Fibroblast of lung (primary cell): ENCODE data around the gene RPL37A. TPM values are rescaled to one million over a fixed set of nuclear protein-coding genes. Genes with fewer than 3 reads are reported as not detected.

Experiments
- DNase-seq, 2 donors: peaks; one replicate each; pipeline versions ENCODE4 v3.0.0 to v3.0.0-alpha.2; 2010; ENCODE audit warnings: low read depth in 2 of 2
- H2AFZ ChIP-seq: 2 replicates; pipeline ENCODE4 v1.5.1; 2012; ENCODE audit warnings: low read length, control low read depth, inconsistent platforms
- H3K27ac ChIP-seq: 2 replicates; pipeline ENCODE4 v1.5.1; 2011; ENCODE audit warnings: low read length, control low read depth; ENCODE audit not compliant: insufficient read depth
- H3K27me3 ChIP-seq: 2 replicates; pipeline ENCODE4 v1.5.1; 2011; ENCODE audit warnings: mild to moderate bottlenecking, low read length; ENCODE audit not compliant: control insufficient read depth, insufficient read depth
- H3K36me3 ChIP-seq: 2 replicates; pipeline ENCODE4 v1.5.1; 2011; ENCODE audit warnings: low read length; ENCODE audit not compliant: control insufficient read depth, insufficient read depth
- H3K4me1 ChIP-seq: 2 replicates; pipeline ENCODE4 v1.5.1; 2011; ENCODE audit warnings: low read length; ENCODE audit not compliant: control insufficient read depth, insufficient read depth; ENCODE audit errors: extremely low read depth
- H3K4me2 ChIP-seq: 2 replicates; pipeline ENCODE4 v1.5.1; 2011; ENCODE audit warnings: low read length, control low read depth; ENCODE audit not compliant: insufficient read depth; ENCODE audit errors: extremely low read depth
- H3K4me3 ChIP-seq, 4 experiments: fragments of 200-600 bp in 1 of 4; sonication (generic) in 1 of 4; replicated peaks in 1 of 4; 2 replicates each; pipeline ENCODE4 v1.5.1; 2011 to 2016; ENCODE audit warnings: low read length in 4 of 4, low read depth in 3 of 4, mild to moderate bottlenecking in 3 of 4, control low read depth in 2 of 4, inconsistent platforms in 1 of 4, mixed read lengths in 1 of 4; ENCODE audit not compliant: insufficient read depth in 1 of 4; ENCODE audit errors: control extremely low read depth in 1 of 4
- H3K79me2 ChIP-seq: 2 replicates; pipeline ENCODE4 v1.5.1; 2012; ENCODE audit warnings: mild to moderate bottlenecking, low read length, inconsistent platforms; ENCODE audit not compliant: control insufficient read depth, insufficient read depth
- H3K9ac ChIP-seq: 2 replicates; pipeline ENCODE4 v1.5.1; 2011; ENCODE audit warnings: mild to moderate bottlenecking, low read length, control low read depth; ENCODE audit not compliant: insufficient read depth
- H3K9me3 ChIP-seq: 2 replicates; pipeline ENCODE4 v1.5.1; 2012; ENCODE audit warnings: low read depth, low read length; ENCODE audit not compliant: control insufficient read depth, insufficient read depth
- H4K20me1 ChIP-seq: 2 replicates; pipeline ENCODE4 v1.5.1; 2011; ENCODE audit warnings: low read length; ENCODE audit not compliant: control insufficient read depth, insufficient read depth; ENCODE audit errors: extremely low read depth
- EZH2 ChIP-seq: IDR thresholded peaks from 2 replicates; pipeline ENCODE4 v1.5.1; 2012; ENCODE audit warnings: low read length, control low read depth, mild to moderate bottlenecking; ENCODE audit errors: missing control alignments
- polyA plus RNA-seq, 2 donors: library from polyadenylated mRNA; depleted of rRNA in 1 of 2; stranded (reverse) in 1 of 2; unstranded in 1 of 2; fragments of >200 nt; gene quantifications; 2 replicates each; pipeline ENCODE4 v1.2.1, GENCODE V29; 2011 to 2012; ENCODE audit warnings: missing spikeins in 1 of 2
- total RNA-seq: library from RNA; depleted of rRNA; stranded (reverse); fragments of >200 nt; gene quantifications from 2 replicates; pipeline ENCODE4 v1.2.1, GENCODE V29; 2014
- TF ChIP-seq, protein P1 (sequence below), 2 donors: IDR thresholded peaks in 1 of 2; conservative IDR thresholded peaks in 1 of 2; 1 replicate in 1 of 2; 2 replicates in 1 of 2; pipeline ENCODE4 v1.5.1; 2011 to 2012; ENCODE audit warnings: low read length in 2 of 2, control low read depth in 1 of 2, inconsistent platforms in 1 of 2, low read depth in 1 of 2, mild to moderate bottlenecking in 1 of 2

RPL37A gene
- total and polyA plus RNA-seq, 2 donors (not counting 1 experiment from before 2014, with no cell fraction given), result 1,688 to 3,233 TPM

DNA sequence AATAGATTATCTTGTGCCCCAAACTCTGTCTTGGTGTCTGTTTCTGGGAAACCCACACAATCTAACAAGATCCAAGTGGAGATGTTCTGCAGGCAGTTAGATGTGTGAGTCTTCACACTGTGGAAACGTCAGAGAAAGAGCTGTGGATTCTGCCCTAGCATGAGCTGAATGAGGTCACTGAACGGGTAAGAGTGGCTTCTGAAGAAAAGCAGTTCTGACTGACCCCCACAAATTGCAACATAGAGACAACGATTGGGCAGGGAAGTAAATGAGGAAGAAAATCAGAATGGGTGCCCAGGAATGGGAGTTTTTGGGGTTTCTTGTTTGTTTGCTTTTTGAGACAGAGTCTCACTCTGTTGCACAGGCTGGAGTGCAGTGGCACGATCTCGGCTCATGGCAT, 12.9 kb upstream of the RPL37A start:
- Histone ChIP-seq H4K20me1 (no peaks in the 10 kb centered on the region), H3K4me2 (no peak overlapping the region), H2AFZ (no peak overlapping the region), H3K4me3 (no peak overlapping the region), H3K36me3 (no peaks in the 10 kb centered on the region), H3K9ac (no peak overlapping the region), H3K27me3 (no peaks in the 10 kb centered on the region), H3K79me2 (no peaks in the 10 kb centered on the region), H3K9me3 (no peaks in the 10 kb centered on the region), H3K4me1 (peaks cover 2% of the 10 kb centered on the region), H3K27ac (no peak overlapping the region)
- DNase-seq, result no peak
- TF ChIP-seq EZH2, result no peak
- TF ChIP-seq, protein P1, sequence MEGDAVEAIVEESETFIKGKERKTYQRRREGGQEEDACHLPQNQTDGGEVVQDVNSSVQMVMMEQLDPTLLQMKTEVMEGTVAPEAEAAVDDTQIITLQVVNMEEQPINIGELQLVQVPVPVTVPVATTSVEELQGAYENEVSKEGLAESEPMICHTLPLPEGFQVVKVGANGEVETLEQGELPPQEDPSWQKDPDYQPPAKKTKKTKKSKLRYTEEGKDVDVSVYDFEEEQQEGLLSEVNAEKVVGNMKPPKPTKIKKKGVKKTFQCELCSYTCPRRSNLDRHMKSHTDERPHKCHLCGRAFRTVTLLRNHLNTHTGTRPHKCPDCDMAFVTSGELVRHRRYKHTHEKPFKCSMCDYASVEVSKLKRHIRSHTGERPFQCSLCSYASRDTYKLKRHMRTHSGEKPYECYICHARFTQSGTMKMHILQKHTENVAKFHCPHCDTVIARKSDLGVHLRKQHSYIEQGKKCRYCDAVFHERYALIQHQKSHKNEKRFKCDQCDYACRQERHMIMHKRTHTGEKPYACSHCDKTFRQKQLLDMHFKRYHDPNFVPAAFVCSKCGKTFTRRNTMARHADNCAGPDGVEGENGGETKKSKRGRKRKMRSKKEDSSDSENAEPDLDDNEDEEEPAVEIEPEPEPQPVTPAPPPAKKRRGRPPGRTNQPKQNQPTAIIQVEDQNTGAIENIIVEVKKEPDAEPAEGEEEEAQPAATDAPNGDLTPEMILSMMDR (conservative IDR thresholded peaks at IDR 0.05 in 1 of 2, IDR thresholded peaks at IDR 0.05 in 1 of 2; ENCODE audit: low read depth in 1 of 2, low read length in 2 of 2), result no peak

DNA sequence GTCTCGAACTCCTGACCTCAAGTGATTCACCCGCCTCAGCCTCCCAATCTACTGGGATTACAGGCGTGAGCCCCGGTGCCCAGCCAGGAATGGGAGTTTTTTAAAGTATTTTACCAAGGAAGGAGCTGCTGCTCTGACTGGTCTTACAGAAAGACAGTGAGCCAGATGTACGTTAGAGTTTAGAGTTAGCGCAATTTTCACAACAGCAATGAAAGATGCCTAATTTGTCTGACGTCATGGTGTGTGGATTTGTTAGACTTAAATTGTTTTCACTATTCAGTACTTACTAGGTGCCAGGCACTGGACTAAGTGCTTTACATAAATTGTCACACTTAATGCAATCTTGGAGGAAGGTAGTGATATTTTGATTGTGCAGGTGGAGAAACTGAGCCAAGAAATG, 12.4 kb upstream of the RPL37A start:
- no peaks in the 10 kb centered on the region for H3K27me3 ChIP-seq
- H3K9ac ChIP-seq, result no peak overlapping the region
- H3K4me1 ChIP-seq, result peaks cover 2% of the 10 kb centered on the region
- no peaks in the 10 kb centered on the region for H3K79me2 ChIP-seq
- DNase-seq, result no peak
- TF ChIP-seq EZH2, result no peak
- TF ChIP-seq, protein P1 (conservative IDR thresholded peaks at IDR 0.05 in 1 of 2, IDR thresholded peaks at IDR 0.05 in 1 of 2; ENCODE audit: low read depth in 1 of 2, low read length in 2 of 2), result no peak
- H4K20me1 ChIP-seq, result no peaks in the 10 kb centered on the region
- no peak overlapping the region for H2AFZ ChIP-seq
- no peak overlapping the region for H3K27ac ChIP-seq
- no peaks in the 10 kb centered on the region for H3K9me3 ChIP-seq
- H3K4me2 ChIP-seq, result no peak overlapping the region
- H3K36me3 ChIP-seq, result no peaks in the 10 kb centered on the region
- H3K4me3 ChIP-seq, result no peak overlapping the region

DNA sequence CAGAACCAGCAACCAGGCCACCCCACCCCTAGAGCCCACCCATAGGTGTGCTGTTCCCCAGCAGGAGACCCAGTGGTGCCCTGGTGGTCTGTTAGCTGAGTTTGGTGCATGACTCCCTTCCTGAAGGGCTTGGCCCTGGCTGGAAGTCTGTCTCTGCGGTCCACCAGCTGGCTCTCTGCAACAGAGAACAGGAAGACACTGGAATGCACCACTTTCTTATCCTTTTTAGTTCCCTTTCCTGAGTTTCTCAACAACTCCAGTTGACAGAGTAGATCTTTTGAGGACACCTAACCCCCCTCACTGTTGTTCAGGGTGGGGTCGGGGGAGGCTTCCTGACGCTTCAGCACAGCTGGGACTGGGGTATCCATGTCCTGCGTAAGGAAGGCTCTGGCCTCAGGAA, 11.9 kb upstream of the RPL37A start:
- no peak overlapping the region for H3K4me3 ChIP-seq
- TF ChIP-seq EZH2, result no peak
- TF ChIP-seq, protein P1 (conservative IDR thresholded peaks at IDR 0.05 in 1 of 2, IDR thresholded peaks at IDR 0.05 in 1 of 2; ENCODE audit: low read depth in 1 of 2, low read length in 2 of 2), result no peak
- no peaks in the 10 kb centered on the region for H3K79me2 ChIP-seq
- H3K27me3 ChIP-seq, result no peaks in the 10 kb centered on the region
- H2AFZ ChIP-seq, result no peak overlapping the region
- no peak for DNase-seq
- H4K20me1 ChIP-seq, result no peaks in the 10 kb centered on the region
- no peak overlapping the region for H3K27ac ChIP-seq
- no peak overlapping the region for H3K9ac ChIP-seq
- no peak overlapping the region for H3K4me2 ChIP-seq
- H3K36me3 ChIP-seq, result no peaks in the 10 kb centered on the region
- no peaks in the 10 kb centered on the region for H3K9me3 ChIP-seq
- H3K4me1 ChIP-seq, result peaks cover 2% of the 10 kb centered on the region
